NCI-H510A treated with DMSO at 0.1 percent for 48 hours (cell line): ENCODE data around the gene ZNF888.
A peak's percentile ranks its signal among the peaks of the same experiment; 100 is the strongest.
"Not testable (repeated sequence)": the region's sequence is repeated elsewhere in the genome, so short reads cannot be mapped to it uniquely, and the experiment has no call there.

Source experiments
- DNase-seq: peaks from one replicate; lab custom pipeline; 2025; lab: John Stamatoyannopoulos, UW

The ZNF888 gene

DNA sequence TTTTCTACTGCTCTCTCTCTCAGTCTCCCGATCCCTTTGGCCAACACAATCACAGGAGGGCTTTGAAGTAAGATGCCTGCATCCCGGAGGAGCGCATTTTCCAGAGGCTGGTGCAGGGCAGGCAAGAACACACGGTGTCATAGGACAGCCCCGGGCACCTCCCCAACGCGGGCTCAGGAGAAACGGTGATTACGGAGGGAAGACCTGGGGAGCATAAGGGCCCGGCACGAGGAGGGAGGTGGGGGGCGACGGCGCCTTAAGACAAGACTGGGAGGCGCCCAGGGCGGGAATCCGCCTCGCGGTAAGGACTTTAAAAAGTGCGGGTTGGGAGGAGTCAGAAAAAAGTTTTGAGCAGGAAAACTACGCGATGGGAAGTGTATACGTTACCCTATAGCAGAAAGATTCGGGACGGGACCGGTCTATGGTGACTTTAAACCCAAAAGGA lies 18.7 kb upstream of the ZNF888 start:
- no peak for DNase-seq

GRCh38 chr19:52941523-52941922 lies 18.3 kb upstream of the ZNF888 start:
- DNase-seq = not testable (repeated sequence)

GRCh38 chr19:52940905-52941304 lies 17.7 kb upstream of the ZNF888 start:
- not testable (repeated sequence) for DNase-seq

- DNase-seq = no peak
Observed at GRCh38 chr19:52938761-52939160, 15.5 kb upstream of the ZNF888 start.

- no peak for DNase-seq
Observed at GRCh38 chr19:52936954-52937325, 13.7 kb upstream of the ZNF888 start.

GRCh38 chr19:52936151-52936953 lies 13.1 kb upstream of the ZNF888 start:
- DNase-seq = no peak

GRCh38 chr19:52935434-52935833 lies 12.2 kb upstream of the ZNF888 start:
- DNase-seq = no peak

GRCh38 chr19:52924641-52925040 lies 1.4 kb upstream of the ZNF888 start:
- DNase-seq = not testable (repeated sequence)

- DNase-seq = no peak
Observed at GRCh38 chr19:52923778-52924593, 758 bp upstream of the ZNF888 start.

- DNase-seq = no peak
Observed at GRCh38 chr19:52917531-52917930, 5.7 kb downstream of the ZNF888 start.

DNA sequence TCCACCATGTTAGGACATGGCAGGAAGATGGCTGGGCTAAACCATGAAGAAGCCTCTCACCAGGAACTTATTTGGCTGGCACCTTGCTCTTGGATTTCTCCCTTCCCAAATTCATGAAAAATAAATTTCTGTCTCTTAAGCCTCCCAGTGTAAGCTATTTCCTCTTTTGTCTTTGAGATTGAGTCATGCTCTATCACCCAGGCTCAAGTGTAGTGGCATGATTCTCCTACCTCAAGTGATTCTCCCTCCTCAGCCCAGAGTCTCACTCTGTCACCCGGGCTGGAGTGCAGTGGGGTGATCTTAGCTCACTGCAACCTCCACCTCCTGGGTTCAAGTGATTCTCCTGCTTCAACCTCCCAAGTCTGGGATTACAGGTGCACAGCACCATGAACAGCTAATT lies 12.6 kb downstream of the ZNF888 start:
- no peak for DNase-seq

DNA sequence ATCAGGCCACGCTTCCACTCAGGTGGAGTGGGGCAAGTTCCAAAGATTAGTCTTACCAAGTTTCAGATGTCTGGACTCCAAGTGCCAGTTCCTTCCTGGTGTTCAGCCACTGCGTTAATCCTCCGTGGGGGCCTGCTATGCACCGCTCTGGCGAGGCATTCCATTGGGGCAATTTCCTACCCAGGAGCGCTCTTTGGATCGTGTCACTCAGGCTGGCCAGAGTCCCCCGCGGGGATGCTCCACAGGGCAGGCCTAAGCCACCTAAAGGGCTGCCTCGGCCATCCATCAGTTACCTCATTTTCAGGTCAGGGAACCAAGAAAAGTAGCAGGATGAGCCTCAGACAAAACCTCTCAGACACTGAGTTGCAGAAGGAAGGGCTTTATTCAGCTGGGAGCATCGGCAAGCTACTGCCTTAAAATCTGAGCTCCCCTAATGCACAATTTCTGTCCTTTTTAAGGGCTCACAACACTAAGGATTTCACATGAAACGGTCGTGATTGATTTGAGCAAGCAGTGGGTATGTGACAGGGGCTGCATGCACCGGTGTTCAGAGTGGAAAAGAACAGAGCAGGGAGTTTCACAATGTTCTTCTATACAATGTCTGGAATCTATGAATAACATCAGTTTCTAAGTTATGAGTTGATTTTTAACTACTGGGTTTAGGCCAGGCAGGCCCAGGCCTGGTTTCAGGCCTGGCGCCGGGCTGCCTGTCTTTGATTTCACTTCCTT lies 19.0 kb downstream of the ZNF888 start:
- DNase-seq = not testable (repeated sequence)

DNA sequence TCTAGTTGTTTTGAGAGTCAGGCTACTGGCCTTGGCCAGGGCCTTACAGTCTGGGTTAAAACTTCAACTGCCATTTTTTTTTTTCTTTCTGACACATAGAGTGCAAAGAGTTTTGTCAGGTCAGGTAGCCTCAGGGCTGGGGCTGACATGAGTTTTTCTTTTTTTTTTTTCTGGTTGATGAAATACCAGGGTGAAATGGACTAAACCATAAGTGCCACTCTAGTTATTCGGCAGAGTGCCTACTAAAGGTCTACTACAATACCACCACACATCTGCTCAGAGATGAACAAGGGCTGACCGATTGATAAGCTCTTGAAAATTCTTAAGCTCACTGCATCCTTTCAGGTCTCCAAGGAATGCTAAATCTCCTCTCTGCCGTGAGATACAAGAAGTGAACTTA lies 21.4 kb downstream of the ZNF888 start:
- DNase-seq = no peak

DNA sequence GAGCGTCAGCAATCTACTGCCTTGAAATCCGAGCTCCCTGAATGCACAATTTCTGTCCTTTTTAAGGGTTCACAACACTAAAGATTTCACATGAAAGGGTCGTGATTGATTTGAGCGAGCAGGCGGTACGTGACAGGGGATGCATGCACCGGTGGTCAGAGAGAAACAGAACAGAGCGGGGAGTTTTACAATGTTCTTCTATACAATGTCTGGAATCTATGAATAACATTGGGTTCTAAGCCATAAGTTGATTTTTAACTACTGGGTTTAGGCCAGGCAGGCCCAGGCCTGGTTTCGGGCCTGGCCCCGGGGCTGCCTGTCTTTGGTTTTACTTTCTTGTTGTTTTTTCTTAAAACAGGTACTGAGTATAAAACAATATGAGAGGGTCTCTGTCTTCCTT lies 24.6 kb downstream of the ZNF888 start:
- DNase-seq = not testable (repeated sequence)

DNA sequence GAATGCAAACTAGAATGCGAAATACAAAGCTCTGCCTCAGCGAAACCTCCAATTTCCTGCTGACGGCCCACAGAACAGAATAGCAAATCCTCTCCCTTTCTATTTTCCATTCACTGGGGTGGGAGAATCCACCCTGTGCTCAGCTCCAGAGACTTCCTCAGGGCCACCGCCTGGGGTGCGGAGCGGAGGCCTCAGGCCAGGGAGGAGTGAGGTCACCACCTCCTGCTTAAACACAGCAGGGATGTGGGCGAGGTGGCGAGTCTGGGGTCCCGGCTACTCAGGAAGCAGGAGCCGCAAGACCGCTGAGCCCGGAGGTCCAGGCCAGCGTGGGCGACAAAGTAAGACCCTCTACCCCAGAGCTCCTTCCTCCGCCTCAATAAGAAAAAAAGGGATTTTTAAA lies 25.1 kb downstream of the ZNF888 start:
- no peak for DNase-seq

- peak; percentile 7 for DNase-seq
Observed at GRCh38 chr19:52897138-52897935, 25.9 kb downstream of the ZNF888 start, which contains the start of gene ZNF320. Gene ZNF320, minus strand, starts transcription at chr19:52897635. Its CDS starts 7,380 bp downstream, at chr19:52890255.

GRCh38 chr19:52896431-52897137 lies 26.6 kb downstream of the ZNF888 start:
- no peak for DNase-seq

GRCh38 chr19:52891336-52891735 lies 31.9 kb downstream of the ZNF888 start:
- DNase-seq = no peak

DNA sequence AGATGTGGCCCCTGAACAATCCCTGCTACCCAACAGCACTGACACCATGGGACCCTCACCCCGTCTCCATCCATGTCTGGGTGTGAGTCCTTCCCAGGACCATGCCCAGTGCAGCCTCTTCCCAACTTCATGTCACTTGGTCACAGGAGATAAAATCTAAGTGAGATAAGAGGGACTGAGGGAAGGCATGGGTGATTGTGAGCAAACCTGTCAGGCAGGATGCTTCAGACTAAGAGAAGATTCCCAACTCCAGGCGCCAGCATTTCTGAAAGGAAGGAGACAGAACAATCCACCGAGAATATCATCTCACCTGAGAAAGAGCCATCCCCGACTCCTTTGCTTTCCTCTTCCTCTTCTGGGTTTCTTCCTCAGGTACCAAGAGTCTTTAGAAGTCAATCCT lies 33.3 kb downstream of the ZNF888 start:
- DNase-seq = no peak

DNA sequence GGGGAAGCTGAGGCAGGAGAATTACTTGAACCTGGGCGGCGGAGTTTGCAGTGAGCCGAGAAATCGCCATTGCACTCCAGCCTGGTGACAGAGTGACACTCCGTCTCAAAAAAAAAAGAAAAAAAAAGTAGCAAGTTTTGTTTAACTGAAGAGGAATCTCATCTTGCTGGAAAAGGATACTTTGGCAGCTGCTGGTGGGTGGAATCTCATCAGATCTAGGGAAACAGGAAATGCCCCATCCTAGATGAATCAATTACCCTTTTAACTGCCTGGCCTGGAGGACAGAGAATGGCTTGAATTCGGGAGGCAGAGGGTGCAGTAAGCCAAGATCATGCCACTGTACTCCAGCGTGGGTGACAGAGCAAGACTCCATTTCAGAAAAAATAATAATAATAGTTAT lies 34.2 kb downstream of the ZNF888 start:
- DNase-seq = no peak

- no peak for DNase-seq
Observed at GRCh38 chr19:52880895-52881389, 42.3 kb downstream of the ZNF888 start.
